Stimulated activated CD8-positive, alpha-beta memory T cell treated with anti-CD3 and anti-CD28 coated beads, Interleukin-15, amount 100 ng/mL, for 1 hour (primary cell): ENCODE results near the gene NHLRC4.

Source experiments
- DNase-seq: peaks from one replicate; pipeline ENCODE4 v3.0.0-alpha.2; 2020; ENCODE audit warnings: low read depth

NHLRC4 gene

GRCh38 chr16:553601-554296, 13.1 kb upstream of the NHLRC4 start:
- DNase-seq: no peak

GRCh38 chr16:554297-554621, 12.5 kb upstream of the NHLRC4 start:
- DNase-seq: no peak

- no peak for DNase-seq
Measured at GRCh38 chr16:554640-555365, 12.0 kb upstream of the NHLRC4 start.

GRCh38 chr16:555528-556473, 11.0 kb upstream of the NHLRC4 start:
- no peak for DNase-seq

- DNase-seq: no peak
Measured at GRCh38 chr16:556474-557173, 10.2 kb upstream of the NHLRC4 start.

- no peak for DNase-seq
Measured at GRCh38 chr16:557463-558297, 9.1 kb upstream of the NHLRC4 start.

- DNase-seq: no peak
Measured at GRCh38 chr16:558298-559020, 8.3 kb upstream of the NHLRC4 start.

- no peak for DNase-seq
Measured at GRCh38 chr16:559021-559380, 7.8 kb upstream of the NHLRC4 start.

GRCh38 chr16:559411-560203, 7.2 kb upstream of the NHLRC4 start:
- DNase-seq: no peak

- no peak for DNase-seq
Measured at GRCh38 chr16:560204-560700, 6.6 kb upstream of the NHLRC4 start, which contains the start of gene PRR35. Gene PRR35 (plus strand): TSS chr16:560394. CDS start chr16:563295, 2,901 bp downstream.

- no peak for DNase-seq
Measured at GRCh38 chr16:560701-561412, 5.9 kb upstream of the NHLRC4 start.

- DNase-seq: no peak
Measured at GRCh38 chr16:561413-561794, 5.4 kb upstream of the NHLRC4 start.

- DNase-seq: no peak
Measured at GRCh38 chr16:561957-562938, 4.6 kb upstream of the NHLRC4 start.

GRCh38 chr16:563072-563644, 3.6 kb upstream of the NHLRC4 start:
- DNase-seq: no peak

GRCh38 chr16:564690-565418, 2.0 kb upstream of the NHLRC4 start:
- DNase-seq: no peak
